Measurements from ENCODE around the gene HERC3. TPM values are rescaled to one million over a fixed set of nuclear protein-coding genes. Genes with fewer than 3 reads are reported as not detected.

HERC3 gene
- total and polyA plus RNA-seq, 10 of the 15 experiments (the other 5 are each of a cell fraction or from before 2014, with no cell fraction given), result 0.52 to 18.2 (median 2.8) TPM

GRCh38 chr4:88747351-88747750 is 155.1 kb downstream of the HERC3 start:
- Histone ChIP-seq H3K4me1 (ENCODE audit: control insufficient read depth, insufficient read depth, low read length) (no peaks in the 10 kb centered on the region), H3K27me3 (replicated peaks in 1 of 2; ENCODE audit: control insufficient read depth in 2 of 2, insufficient read depth in 2 of 2, low read length in 1 of 2) (no peaks in the 10 kb centered on the region), H2AFZ (ENCODE audit: control insufficient read depth, low read depth, low read length) (no peak overlapping the region), H3K4me3 (no peak overlapping the region), H3K27ac (ENCODE audit: control insufficient read depth, insufficient read depth) (no peak overlapping the region), H3K4me2 (ENCODE audit: control insufficient read depth, insufficient read depth) (no peak overlapping the region), H3K79me2 (ENCODE audit: control insufficient read depth, insufficient read depth, low read length) (no peaks in the 10 kb centered on the region), H3K36me3 (ENCODE audit: control insufficient read depth in 2 of 2, insufficient read depth in 2 of 2, low read length in 1 of 2) (no peaks in the 10 kb centered on the region), H3K9ac (ENCODE audit: control insufficient read depth, insufficient read depth, low read length) (no peak overlapping the region), H3K9me3 (replicated peaks; ENCODE audit: control insufficient read depth, insufficient read depth, low read length) (no peaks in the 10 kb centered on the region), H4K20me1 (ENCODE audit: control insufficient read depth, insufficient read depth) (no peaks in the 10 kb centered on the region)
- no peak for FAIRE-seq
- RAD21 ChIA-PET (ENCODE audit: unreplicated experiment), result no interaction called here
- CTCF ChIA-PET, result interaction anchor here (1.1 kb wide), 1 partner anchor 8 kb away, joined by 3 read pairs; no protein-coding TSS in a partner anchor
- POLR2A ChIA-PET, result no interaction called here
- DNase-seq (ENCODE audit: low read depth, low spot score), result no peak
- in situ Hi-C loops (cut with MboI), result no loop called here
- SMC1A ChIA-PET (ENCODE audit: uncharacterized antibody, unreplicated experiment), result interaction anchor here (1.0 kb wide), 1 partner anchor 30 kb away, joined by 4 read pairs; no protein-coding TSS in a partner anchor
- BruUV-seq (replicated peaks), result no TSS peak
- intact Hi-C loops (cut with micrococcal nuclease; ENCODE audit: unreplicated experiment), result no loop called here
- WGBS (ENCODE audit: insufficient coverage, insufficient replicate concordance, low lambda C conversion rate, missing lambda C conversion rate), result 62% methylated on average over 7 of the region's 7 CpGs
- TF ChIP-seq HDGF (IDR thresholded peaks at IDR 0.05) (no peak), BRCA1 (IDR thresholded peaks at IDR 0.05; ENCODE audit: low read depth, low read length) (no peak), E4F1 (IDR thresholded peaks at IDR 0.05; ENCODE audit: borderline replicate concordance, partially characterized antibody) (no peak), CBX5 (IDR thresholded peaks at IDR 0.05; ENCODE audit: low read depth) (no peak), PKNOX1 (IDR thresholded peaks at IDR 0.05) (no peak), RELA (IDR thresholded peaks at IDR 0.05; ENCODE audit: borderline replicate concordance, partially characterized antibody) (no peak), FOS (IDR thresholded peaks at IDR 0.05; ENCODE audit: borderline replicate concordance, extremely low read depth, insufficient read length) (no peak), ETV6 (conservative IDR thresholded peaks at IDR 0.05 in 1 of 2, IDR thresholded peaks at IDR 0.05 in 1 of 2; ENCODE audit: borderline replicate concordance in 1 of 2, low read depth in 1 of 2) (no peak)
- TF ChIP-seq, protein P1, sequence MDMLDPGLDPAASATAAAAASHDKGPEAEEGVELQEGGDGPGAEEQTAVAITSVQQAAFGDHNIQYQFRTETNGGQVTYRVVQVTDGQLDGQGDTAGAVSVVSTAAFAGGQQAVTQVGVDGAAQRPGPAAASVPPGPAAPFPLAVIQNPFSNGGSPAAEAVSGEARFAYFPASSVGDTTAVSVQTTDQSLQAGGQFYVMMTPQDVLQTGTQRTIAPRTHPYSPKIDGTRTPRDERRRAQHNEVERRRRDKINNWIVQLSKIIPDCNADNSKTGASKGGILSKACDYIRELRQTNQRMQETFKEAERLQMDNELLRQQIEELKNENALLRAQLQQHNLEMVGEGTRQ (IDR thresholded peaks at IDR 0.05; ENCODE audit: borderline replicate concordance, low read depth, low read length), result no peak
- ATAC-seq, result no peak
